ENCODE measurements around the gene EEPD1.
"Not testable (repeated sequence)": the region's sequence is repeated elsewhere in the genome, so short reads cannot be mapped to it uniquely, and the experiment has no call there.

Gene EEPD1

DNA sequence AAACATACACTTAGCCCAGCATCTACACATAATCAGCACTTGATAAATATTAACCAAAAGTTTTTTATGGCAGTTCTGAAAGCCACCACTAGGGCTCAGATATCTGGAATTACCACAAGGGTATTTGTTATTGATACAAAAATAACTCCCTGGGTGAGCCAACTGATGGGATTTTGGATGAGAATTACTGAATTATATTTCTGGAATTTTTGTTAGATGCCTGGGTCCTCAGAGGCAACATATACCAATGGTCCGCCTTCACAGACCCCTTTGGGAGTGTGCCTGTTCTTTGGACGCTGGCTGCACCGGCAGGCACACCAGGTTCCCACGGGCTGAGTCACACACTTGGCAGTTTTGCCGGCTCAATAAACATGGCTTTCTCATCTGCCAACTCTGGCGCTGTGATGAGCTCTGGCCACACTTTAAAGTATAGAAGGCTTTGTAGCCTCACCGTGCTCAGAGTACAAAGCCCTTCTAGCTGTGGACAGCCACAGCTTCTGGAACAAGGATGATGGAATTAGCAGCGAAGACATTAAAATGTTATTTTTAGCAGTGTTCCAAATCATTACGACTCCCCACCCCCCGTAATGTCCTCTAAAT is 24.5 kb upstream of the EEPD1 start:
- in situ Hi-C loops (cut with MboI; ENCODE audit: low sequenced_read_pairs), result no loop called here

DNA sequence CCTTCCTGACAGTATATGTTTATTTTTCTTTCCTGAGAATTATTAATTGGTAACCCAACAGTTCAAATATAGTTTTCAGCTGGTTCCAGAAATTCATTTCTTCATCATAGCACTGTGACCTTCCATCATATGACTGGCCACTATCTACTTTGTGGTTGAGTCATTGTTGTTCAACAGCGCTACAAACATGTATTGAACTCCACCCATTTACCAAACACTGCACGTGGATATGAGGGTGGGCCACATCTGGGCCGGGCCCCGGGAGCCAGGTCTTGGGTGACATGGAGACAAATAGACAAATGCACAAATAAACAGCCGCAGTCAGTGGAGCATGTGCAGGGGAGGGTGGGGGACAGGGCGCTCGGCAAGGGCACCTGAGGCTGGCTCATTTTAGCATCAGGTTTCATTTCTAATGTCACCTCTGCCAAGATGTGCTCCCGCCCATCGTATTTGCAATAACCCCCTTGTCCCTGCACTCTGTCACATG is 24.0 kb upstream of the EEPD1 start:
- in situ Hi-C loops (cut with MboI; ENCODE audit: low sequenced_read_pairs), result no loop called here

DNA sequence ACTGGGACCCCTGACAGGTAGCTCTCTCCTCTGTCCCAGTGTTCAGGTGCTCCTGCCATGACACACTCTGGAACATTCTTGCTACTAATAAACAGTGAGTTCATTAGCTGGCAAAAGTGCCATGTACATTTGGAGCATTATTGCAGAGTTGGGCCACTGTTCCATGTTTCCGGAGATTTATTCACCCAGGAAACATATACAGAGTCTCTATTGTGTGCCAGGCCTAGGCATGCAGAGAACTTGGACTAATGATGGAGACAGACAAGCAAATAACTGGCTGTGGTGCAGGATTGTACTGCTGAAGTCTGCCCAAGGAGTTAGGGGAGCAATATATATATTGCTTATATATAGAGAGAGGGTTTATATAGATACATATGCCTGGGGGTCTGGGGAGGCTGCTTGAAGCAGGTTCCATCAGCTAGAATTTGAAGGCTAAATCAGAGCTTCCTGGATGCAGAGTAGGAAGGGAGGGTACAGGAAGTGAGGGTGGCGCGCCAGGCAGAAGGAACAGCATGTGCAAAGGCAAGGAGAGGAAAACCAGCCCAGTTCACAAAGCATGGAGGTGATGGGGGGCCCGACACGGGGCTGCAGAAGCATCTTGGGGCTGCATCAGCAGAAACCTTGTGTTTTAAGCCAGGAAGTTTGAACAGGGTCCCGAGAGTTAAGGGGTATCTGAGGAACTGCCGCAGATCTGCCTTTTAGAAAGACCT is 22.7 kb upstream of the EEPD1 start:
- in situ Hi-C loops (cut with MboI; ENCODE audit: low sequenced_read_pairs), result no loop called here

DNA sequence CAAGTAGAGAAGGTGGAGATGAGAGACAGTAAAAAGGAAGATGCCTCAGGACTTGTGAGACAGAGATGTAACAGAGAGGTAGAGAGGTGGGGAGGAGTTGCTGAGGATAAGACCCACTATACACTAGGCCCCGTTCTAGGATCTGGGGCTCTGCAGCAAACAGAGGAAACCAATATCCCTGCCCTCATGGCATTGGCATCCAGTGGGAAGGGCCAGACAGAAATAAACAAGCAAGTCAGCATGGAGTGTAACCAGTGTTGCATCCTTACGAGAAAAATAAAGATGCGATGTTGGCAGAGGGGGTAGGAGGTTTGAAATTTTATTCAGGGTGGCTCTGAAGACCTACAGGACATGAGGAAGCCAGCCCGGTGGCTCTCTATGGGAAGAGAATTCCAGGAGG is 22.0 kb upstream of the EEPD1 start:
- in situ Hi-C loops (cut with MboI; ENCODE audit: low sequenced_read_pairs), result no loop called here

DNA sequence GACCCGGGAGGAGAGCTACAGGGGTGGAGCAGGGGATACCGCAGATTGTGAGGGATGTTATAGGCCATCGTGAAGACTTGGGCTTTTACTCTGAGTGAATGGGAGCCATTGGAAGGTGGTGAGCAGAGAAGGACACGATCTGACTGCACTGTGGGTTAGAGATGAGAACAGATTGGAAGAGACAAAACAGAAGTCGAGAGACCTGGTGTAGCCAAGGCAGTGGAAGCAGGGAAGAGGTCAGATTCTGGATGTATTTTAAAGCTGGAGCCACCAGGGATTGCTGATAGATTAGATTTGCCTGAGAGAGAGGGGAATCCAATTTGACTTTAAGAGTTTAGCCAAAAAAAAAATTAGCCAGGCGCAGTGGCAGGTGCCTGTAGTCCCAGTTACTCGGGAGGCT is 21.6 kb upstream of the EEPD1 start:
- in situ Hi-C loops (cut with MboI; ENCODE audit: low sequenced_read_pairs), result no loop called here

DNA sequence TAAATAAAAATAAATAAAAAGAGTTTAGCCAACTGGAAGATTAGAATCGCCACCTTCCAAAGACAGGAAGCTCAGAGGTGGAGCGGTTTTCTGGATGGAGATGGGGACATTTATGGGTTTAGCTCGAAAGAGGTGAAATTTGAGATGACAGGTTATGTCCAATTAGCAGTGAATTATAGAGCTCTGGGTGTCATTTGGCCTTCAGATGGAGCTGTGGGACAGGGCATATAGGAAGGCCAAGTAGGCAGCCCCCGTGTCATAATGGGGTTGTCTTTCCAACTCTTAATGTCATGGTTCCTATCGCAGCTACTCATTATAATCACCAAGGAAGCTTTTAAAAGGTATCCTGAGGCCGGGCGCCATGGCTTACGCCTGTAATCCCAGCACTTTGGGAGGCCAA is 21.0 kb upstream of the EEPD1 start:
- in situ Hi-C loops (cut with MboI; ENCODE audit: low sequenced_read_pairs), result no loop called here

DNA sequence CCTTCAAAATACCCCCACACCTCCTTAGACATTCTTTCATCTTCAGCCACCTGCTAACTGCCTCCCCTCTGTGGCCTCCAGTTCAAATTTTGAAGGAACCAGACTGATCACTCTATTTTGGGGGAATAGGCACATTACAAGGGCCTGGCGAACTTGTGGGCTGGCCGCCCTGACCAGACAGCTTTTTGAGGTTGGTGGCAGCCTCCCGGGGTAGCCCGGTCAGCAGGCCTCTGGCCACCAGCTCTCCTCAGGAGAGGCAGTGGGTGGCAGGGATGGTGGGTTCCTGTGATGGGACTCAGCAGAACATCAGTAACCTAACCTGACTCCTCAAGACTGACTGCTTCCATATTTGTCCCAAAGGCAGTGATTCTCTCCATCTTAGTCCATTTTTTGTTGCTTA is 17.4 kb upstream of the EEPD1 start:
- in situ Hi-C loops (cut with MboI; ENCODE audit: low sequenced_read_pairs), result no loop called here

DNA sequence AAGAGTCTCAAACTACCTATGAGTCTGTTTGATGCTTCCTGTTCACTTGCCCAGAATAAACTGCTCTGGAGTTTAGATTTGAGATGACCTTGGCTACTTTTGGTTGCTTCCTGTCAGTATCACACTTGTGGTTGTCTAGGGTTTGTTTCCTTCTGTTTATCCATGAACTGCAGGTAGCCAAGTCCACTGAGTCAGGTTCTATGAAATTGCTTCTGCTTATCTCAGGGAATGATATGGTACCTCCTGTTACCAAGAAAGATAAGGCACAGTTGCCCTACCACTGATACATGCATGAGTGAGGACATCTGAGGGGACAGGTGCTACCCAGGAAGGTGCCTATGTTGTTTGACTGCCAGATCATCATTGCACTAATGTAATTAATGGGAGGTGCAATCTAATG is 15.8 kb upstream of the EEPD1 start:
- in situ Hi-C loops (cut with MboI; ENCODE audit: low sequenced_read_pairs), result no loop called here

DNA sequence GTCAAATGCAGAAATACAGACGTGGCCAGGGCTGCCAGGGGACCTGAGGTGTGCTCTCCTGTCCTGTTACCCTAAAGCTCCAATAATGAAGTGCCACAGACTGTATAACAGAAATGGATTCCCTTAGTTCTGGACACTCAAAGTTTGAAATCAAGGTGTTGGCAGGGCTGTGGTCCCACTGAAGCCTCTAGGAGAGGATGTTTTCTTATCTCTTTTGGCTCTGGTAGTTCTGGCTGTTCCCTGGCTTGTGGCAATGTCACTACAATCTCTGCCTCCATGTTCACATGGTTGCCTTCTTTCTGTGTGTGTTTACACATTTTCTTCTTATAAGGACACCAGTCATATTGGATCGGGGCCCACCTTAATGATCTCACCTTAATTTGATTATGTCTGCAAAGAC is 15.3 kb upstream of the EEPD1 start:
- in situ Hi-C loops (cut with MboI; ENCODE audit: low sequenced_read_pairs), result no loop called here

DNA sequence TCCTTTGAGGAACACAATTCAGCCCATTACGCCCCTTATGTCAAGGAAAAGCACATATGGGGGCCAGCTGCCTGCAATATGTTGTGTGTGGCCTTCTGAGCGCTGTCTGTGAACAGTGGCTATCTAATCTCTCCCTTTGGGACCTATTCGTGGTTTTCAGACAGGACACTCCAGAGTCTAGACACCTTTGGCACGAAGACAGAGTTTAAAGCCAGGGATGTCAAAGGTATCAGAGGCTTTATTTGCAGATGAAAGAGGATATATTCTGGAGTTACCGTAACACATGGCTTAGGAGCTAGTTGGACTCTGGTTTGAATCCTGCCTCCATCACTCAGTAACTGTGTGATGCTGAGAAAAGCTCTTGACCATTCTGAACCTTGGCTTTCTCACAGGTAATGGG is 14.8 kb upstream of the EEPD1 start:
- in situ Hi-C loops (cut with MboI; ENCODE audit: low sequenced_read_pairs), result no loop called here

DNA sequence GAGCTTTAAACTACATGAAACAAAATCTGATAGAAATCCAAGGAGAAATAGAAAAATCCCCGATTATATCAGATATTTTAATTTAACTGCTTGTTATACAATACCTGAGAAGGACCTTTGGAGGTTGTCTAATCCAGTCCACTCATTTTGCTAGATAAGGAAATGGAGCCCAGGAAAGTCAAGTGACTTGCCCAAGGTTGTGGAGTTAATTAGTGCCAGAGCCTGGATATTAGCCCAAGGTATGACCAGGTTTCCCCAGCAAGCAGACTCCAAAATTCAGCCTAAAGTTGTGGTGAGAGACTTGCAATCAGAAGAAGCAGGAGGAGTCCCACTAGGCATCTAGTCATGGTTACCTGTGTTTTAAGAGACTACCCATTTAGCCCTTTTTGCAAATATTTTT is 11.7 kb upstream of the EEPD1 start:
- in situ Hi-C loops (cut with MboI; ENCODE audit: low sequenced_read_pairs), result no loop called here

DNA sequence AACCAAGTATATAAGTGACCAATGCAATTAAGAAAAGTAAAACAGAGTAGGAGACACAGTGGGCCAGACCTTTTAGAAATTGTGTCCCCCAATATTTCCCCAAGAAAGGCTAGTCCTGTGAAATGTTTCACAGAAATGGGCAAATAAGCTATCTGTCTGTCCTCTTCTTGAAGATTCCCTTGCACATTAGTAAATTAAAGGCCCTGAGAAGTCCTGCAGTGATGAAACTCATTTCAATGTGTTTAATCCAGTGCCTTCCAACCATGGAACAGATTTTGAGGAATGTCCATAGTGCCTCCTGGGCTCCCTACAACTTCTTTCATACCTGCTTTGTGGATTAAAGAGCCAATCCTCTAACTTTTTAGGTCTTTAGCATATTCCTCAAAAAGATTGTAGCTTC is 11.2 kb upstream of the EEPD1 start:
- in situ Hi-C loops (cut with MboI; ENCODE audit: low sequenced_read_pairs), result no loop called here

DNA sequence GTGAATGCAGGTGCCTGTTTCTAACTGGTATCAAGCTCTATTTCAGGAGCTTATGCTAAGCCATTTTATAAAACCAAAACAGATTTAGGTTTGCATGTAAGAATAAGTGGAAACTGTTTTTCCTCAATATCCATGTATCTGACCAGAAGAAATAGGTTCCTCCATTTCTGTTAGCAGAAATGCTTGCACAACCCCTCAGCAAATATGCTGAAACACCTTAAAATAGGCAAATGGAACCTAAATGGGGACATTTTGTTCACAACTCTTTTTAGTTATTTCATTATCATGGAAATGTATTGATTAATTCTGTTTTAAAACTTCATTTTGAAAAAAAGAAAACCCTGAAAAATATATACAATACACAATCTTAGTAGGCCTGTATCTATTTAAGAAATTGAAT is 8.9 kb upstream of the EEPD1 start:
- in situ Hi-C loops (cut with MboI; ENCODE audit: low sequenced_read_pairs), result no loop called here

DNA sequence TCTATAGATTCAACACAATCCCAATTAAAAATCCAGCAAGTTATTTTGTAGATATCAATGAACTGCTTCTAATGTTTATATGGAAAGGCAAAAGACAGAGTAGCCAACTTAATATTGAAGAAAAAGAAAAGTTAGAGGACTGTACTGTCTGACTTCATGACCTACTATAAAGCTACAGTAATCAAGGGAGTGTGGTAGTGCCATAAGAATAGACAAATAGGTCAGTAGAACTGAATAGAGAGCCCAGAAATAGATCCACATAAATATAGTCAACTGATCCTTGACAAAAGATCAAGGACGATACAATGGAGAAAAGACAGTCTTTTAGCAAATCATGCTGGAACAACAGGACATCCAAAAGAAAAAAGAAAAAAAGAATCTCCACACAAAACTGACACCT is 7.4 kb upstream of the EEPD1 start:
- in situ Hi-C loops (cut with MboI; ENCODE audit: low sequenced_read_pairs), result no loop called here

DNA sequence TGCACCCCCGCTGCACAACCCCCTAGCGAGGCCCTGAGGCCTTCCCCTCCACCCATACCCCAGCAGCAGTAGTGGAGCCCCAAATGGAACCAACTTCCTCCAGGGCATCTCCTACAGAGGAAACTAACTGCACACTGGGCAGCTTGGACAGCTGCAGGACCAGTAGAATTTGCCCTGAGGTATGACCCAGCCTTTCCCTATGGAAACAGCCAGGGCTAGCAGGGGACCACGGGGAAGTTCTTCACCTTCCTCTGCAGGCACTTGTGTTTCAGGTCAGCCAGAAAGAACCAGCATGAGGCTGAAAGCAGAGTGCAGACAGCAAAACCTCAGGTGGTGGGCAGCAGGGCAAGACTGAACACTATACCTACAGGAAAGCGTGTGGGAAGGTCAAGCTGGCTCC is 5.7 kb upstream of the EEPD1 start:
- in situ Hi-C loops (cut with MboI; ENCODE audit: low sequenced_read_pairs), result no loop called here

DNA sequence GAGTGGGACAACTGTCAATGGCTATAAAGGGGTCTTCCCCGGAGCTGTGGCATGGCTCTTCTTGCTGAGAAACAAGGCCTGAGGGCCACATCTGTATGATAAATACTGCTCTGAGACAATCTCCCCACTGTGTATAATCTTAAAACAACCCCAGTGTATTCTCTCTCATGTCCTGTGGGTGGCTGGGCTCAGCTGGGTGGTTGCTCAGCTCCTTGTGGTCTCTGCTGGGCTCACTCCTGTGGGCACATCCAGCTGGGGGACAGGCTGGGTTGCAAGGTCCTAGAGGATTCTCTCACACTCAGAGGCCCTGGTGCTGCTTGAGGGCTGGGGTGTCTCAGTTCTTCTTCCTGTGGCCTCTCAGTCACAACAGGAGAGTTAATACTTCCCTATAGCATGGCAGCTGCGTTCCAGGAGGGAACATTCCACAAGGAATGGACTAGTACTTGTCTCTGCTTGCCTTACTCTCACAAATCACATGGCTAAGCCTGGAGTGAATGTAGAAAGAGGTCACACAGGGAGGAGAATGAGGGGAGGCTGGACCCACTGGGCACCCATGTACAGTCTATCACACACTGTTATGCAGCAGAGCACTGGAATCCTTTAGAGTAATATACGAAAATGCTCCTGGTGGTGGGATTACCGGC is 4.5 kb upstream of the EEPD1 start:
- in situ Hi-C loops (cut with MboI; ENCODE audit: low sequenced_read_pairs), result no loop called here

DNA sequence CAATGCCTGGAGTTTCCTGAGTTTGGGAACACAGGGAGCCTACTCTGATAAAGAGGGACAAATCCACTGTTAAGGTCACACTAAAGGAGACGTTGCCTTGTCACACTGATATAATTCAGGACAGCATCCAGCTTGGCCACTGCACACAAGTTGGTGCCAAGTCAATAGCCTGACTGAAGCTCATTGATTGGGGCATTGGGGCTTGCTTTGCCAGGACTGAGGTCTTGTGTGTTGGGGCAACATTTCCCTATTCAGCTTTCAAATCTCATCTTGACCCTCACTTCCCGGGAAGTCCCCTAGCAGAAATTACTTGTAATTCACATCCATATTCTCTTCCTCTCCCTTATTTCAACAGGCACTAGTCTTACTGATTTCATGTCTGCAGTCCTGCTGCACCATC is 3.8 kb upstream of the EEPD1 start:
- in situ Hi-C loops (cut with MboI; ENCODE audit: low sequenced_read_pairs), result not testable (repeated sequence)

DNA sequence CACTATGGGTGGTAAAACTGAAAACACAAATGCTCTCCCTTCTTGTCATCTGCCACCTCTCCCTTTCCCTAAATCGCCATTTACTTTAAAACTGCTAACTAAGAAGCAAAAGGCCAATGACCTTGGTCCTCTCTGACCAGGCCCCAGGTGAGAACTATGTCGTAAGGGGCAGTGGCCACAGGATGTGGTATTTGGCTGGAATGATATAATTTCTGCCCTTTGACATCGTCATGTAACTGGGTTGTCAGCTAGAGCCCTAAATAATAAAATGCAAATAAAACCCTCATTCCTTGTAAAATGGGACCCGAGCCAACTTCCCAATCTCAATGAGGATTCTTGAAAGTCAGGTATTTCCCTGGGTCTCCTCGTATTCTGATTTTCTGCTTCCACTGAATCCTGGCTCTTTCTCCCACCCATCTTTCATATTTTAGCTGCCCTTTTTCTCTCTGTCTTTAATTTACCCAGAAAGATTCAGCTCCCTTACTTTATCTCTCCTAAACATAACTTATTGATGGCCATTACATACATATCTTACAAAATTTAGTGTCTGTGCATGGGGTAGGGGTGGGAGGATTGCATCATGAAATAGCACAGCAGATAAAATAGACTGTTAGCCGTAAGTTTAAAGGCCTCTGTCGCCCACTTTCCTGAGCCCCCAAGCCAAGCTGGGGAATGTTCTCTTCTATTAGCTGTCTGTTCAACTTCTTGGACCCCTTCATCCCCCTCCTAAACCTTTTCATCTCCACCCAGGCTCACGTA is 3.2 kb upstream of the EEPD1 start:
- in situ Hi-C loops (cut with MboI; ENCODE audit: low sequenced_read_pairs), result no loop called here

DNA sequence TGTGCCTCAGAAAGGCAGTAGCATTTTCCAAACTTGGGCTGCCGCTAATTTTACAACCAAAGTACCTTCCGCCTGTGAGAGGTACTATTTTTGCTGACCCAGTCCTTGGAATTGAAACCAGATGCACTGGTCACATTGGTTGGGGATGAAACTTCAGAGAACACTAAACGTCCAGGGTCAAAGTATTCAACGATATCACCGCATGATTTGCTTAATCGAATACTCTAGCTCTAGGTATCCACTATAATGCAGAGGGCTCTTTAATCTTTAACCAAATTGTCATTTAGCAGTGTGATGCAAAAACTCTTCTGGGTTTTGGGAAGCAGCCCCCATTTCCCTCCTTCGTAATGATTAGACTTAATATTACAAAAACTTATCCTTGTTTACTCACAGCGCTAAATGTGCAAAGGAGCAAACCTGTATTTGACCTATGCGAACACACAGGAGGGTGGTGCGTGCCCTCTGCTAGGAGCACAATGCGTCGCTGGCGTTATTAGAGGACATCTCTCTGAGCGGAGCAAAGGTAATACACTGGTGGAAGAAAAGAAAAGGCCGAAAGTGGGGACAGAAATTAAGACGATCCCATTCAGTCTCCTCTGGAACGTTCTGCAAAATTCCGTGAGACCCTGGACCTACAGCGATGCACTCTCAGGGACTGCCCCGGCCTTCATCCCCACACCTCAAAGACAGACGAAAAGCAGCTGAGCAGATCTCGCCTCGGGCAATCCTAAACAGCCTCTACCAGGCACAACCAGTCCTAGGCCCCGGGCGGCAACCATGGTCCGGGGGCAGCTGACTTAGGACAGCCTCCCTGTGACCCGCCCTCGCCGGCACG is 916 bp upstream of the EEPD1 start:
- in situ Hi-C loops (cut with MboI; ENCODE audit: low sequenced_read_pairs), result no loop called here

DNA sequence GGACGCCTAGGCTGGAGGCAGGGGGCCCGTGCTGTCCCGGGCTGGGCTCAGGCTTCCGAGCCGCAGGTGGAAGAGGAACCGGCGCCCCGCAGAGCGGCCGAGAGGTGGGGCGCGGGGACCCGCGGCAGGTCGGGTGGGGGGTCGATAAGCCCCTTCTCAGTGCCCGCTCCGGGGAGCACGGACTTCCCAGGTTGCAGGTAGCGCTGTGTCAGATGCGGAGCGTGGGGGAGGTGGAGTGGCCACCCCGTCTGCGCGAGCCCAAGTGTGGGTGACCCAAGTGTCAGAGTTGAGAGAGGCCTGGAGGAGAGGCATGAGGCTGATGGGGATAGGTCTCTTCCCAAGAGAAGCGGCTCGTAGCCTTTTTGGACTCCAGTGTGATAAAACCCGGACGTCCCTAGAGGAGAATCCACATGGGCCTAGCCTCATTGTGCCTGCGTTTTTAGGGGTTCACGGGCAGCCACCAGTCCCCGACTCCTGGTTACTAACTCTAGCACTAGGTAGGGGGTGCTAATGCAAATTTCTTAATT is 580 bp downstream of the EEPD1 start:
- in situ Hi-C loops (cut with MboI; ENCODE audit: low sequenced_read_pairs), result no loop called here
